ENCODE data around the gene IBTK. TPM values are rescaled to one million over a fixed set of nuclear protein-coding genes. Genes with fewer than 3 reads are reported as not detected.
"Not testable (repeated sequence)": the region's sequence is repeated elsewhere in the genome, so short reads cannot be mapped to it uniquely, and the experiment has no call there.

The IBTK gene
- total RNA-seq, 1 experiment from 2014 or later, result 17.1 TPM

- Histone ChIP-seq H2BK15ac (ENCODE audit: low read depth, low read length) (no peak overlapping the region), H3K4ac (ENCODE audit: low read depth, low read length) (no peak overlapping the region), H2BK20ac (ENCODE audit: low read depth, low read length, poor library complexity, severe bottlenecking) (no peak overlapping the region), H4K5ac (ENCODE audit: insufficient read length, low read depth, low read length) (no peak overlapping the region), H4K20me1 (ENCODE audit: control insufficient read depth, insufficient read depth, insufficient read length) (no peaks in the 10 kb centered on the region), H3K79me1 (ENCODE audit: insufficient read depth, low read depth, low read length, poor library complexity, severe bottlenecking) (no peaks in the 10 kb centered on the region), H2BK12ac (ENCODE audit: insufficient read length, low read depth, low read length) (no peak overlapping the region), H4K91ac (ENCODE audit: insufficient read length, low read depth, low read length) (no peak overlapping the region), H3K27me3 (ENCODE audit: insufficient read depth, low read length) (no peaks in the 10 kb centered on the region), H3K4me2 (ENCODE audit: insufficient read depth, insufficient read length, low read length) (no peak overlapping the region), H3K27ac (ENCODE audit: insufficient read length, low read depth, low read length) (no peak overlapping the region), H2BK120ac (ENCODE audit: low read depth, low read length, poor library complexity, severe bottlenecking) (no peak overlapping the region), H3K79me2 (ENCODE audit: insufficient read depth, low read length) (no peaks in the 10 kb centered on the region), H2BK5ac (ENCODE audit: insufficient read length, low read length) (no peak overlapping the region), H3K18ac (ENCODE audit: insufficient read length, low read depth, low read length) (no peak overlapping the region), H3T11ph (ENCODE audit: low read length) (no peak overlapping the region), H3K23me2 (ENCODE audit: insufficient read length, low read depth, low read length, poor library complexity, severe bottlenecking) (no peaks in the 10 kb centered on the region), H4K8ac (replicated peaks; ENCODE audit: insufficient read length, low read depth, low read length) (no peak overlapping the region), H3K56ac (ENCODE audit: insufficient read length, low read depth, low read length) (no peak overlapping the region), H3K23ac (ENCODE audit: insufficient read length, low read depth, low read length) (no peak overlapping the region), H3K9me3 (ENCODE audit: control insufficient read depth, low read depth, low read length) (no peaks in the 10 kb centered on the region), H3K14ac (ENCODE audit: insufficient read depth, low read length) (no peak overlapping the region), H2AK5ac (ENCODE audit: insufficient read length, low read length) (no peak overlapping the region), H2AFZ (ENCODE audit: low read length) (no peak overlapping the region), H3K4me1 (ENCODE audit: insufficient read depth, low read length) (no peaks in the 10 kb centered on the region), H3K9ac (ENCODE audit: extremely low read depth, insufficient read length, low read length) (no peak overlapping the region)
- Mint-ChIP-seq H3K4me3 (no peak overlapping the region), H3K27me3 (ENCODE audit: low read depth) (no peaks in the 10 kb centered on the region; the same call in none of the 2 replicates), H3K27ac (no peak overlapping the region), H3K9me3 (peaks cover 0 to 2% of the 10 kb centered on the region in 2 experiments; a peak in 2 of 5 replicates), H3K4me1 (no peaks in the 10 kb centered on the region), H3K36me3 (ENCODE audit: insufficient read depth in 1 of 3, low read depth in 3 of 3) (no peaks in the 10 kb centered on the region; a peak in 1 of 7 replicates)
- no CpG with 5 or more reads among the region's 3 CpGs for WGBS (ENCODE audit: extremely low coverage, insufficient read length, low lambda C conversion rate)
- DNase-seq, result no peak
- no peak for TF ChIP-seq CTCF (conservative IDR thresholded peaks at IDR 0.05)
Measured at GRCh38 chr6:82129797-82130196, 117.7 kb downstream of the IBTK start.

GRCh38 chr6:82128973-82129372, 118.6 kb downstream of the IBTK start:
- H3K27me3 ChIP-seq (ENCODE audit: insufficient read depth, low read length); H3K4me3 Mint-ChIP-seq; H2AFZ ChIP-seq (ENCODE audit: low read length); H2BK20ac ChIP-seq (ENCODE audit: low read depth, low read length, poor library complexity, severe bottlenecking); H2AK5ac ChIP-seq (ENCODE audit: insufficient read length, low read length); H3K56ac ChIP-seq (ENCODE audit: insufficient read length, low read depth, low read length); H4K5ac ChIP-seq (ENCODE audit: insufficient read length, low read depth, low read length); H4K8ac ChIP-seq (replicated peaks; ENCODE audit: insufficient read length, low read depth, low read length); H2BK5ac ChIP-seq (ENCODE audit: insufficient read length, low read length); H3K9me3 Mint-ChIP-seq; H3K4me2 ChIP-seq (ENCODE audit: insufficient read depth, insufficient read length, low read length); H4K20me1 ChIP-seq (ENCODE audit: control insufficient read depth, insufficient read depth, insufficient read length); DNase-seq; H3K23ac ChIP-seq (ENCODE audit: insufficient read length, low read depth, low read length); H3K27ac ChIP-seq (ENCODE audit: insufficient read length, low read depth, low read length); H4K91ac ChIP-seq (ENCODE audit: insufficient read length, low read depth, low read length); H3K9ac ChIP-seq (ENCODE audit: extremely low read depth, insufficient read length, low read length); H3K4me1 ChIP-seq (ENCODE audit: insufficient read depth, low read length); H3K36me3 Mint-ChIP-seq (ENCODE audit: insufficient read depth in 1 of 3, low read depth in 3 of 3); H3K27ac Mint-ChIP-seq; H3K23me2 ChIP-seq (ENCODE audit: insufficient read length, low read depth, low read length, poor library complexity, severe bottlenecking); H2BK12ac ChIP-seq (ENCODE audit: insufficient read length, low read depth, low read length); H2BK120ac ChIP-seq (ENCODE audit: low read depth, low read length, poor library complexity, severe bottlenecking); H2BK15ac ChIP-seq (ENCODE audit: low read depth, low read length); H3K4me1 Mint-ChIP-seq; H3K27me3 Mint-ChIP-seq (ENCODE audit: low read depth); H3K79me2 ChIP-seq (ENCODE audit: insufficient read depth, low read length); H3K79me1 ChIP-seq (ENCODE audit: insufficient read depth, low read depth, low read length, poor library complexity, severe bottlenecking); H3T11ph ChIP-seq (ENCODE audit: low read length); H3K9me3 ChIP-seq (ENCODE audit: control insufficient read depth, low read depth, low read length); H3K14ac ChIP-seq (ENCODE audit: insufficient read depth, low read length); H3K18ac ChIP-seq (ENCODE audit: insufficient read length, low read depth, low read length); H3K4ac ChIP-seq (ENCODE audit: low read depth, low read length): not testable (repeated sequence)
- WGBS (ENCODE audit: extremely low coverage, insufficient read length, low lambda C conversion rate), result no CpG with 5 or more reads among the region's 9 CpGs

Measured in H9 (cell line).